HG03342 (cell line): Measurements from ENCODE around the gene RIN3.

Experiments used
- ATAC-seq: cut with Tn5 transposase; IDR thresholded peaks from one replicate; pipeline ENCODE4 v1.9.1; 2021; ENCODE audit warnings: mild to moderate bottlenecking, moderate library complexity; ENCODE audit not compliant: unreplicated experiment

RIN3 gene

GRCh38 chr14:92704821-92705220 lies 191.2 kb downstream of the RIN3 start:
- ATAC-seq: no peak

- no peak for ATAC-seq
These were observed 192.8 kb downstream of the RIN3 start for GRCh38 chr14:92706386-92706785.

GRCh38 chr14:92709340-92710000 lies 195.9 kb downstream of the RIN3 start:
- no peak for ATAC-seq

GRCh38 chr14:92710001-92710341 lies 196.4 kb downstream of the RIN3 start:
- ATAC-seq: no peak

GRCh38 chr14:92711976-92712653 lies 198.5 kb downstream of the RIN3 start:
- no peak for ATAC-seq

GRCh38 chr14:92712654-92713051 lies 199.1 kb downstream of the RIN3 start:
- ATAC-seq: no peak

- ATAC-seq: peak; percentile 63
These were observed 201.2 kb downstream of the RIN3 start for GRCh38 chr14:92714739-92715307.

GRCh38 chr14:92716131-92716530 lies 202.6 kb downstream of the RIN3 start:
- ATAC-seq: no peak

- no peak for ATAC-seq
These were observed 204.0 kb downstream of the RIN3 start for GRCh38 chr14:92717571-92718042.

GRCh38 chr14:92718664-92719063 lies 205.1 kb downstream of the RIN3 start:
- ATAC-seq: no peak

- ATAC-seq: no peak
These were observed 205.8 kb downstream of the RIN3 start for GRCh38 chr14:92719421-92719820.

GRCh38 chr14:92719890-92720323 lies 206.3 kb downstream of the RIN3 start:
- ATAC-seq: no peak

GRCh38 chr14:92724516-92725340 lies 211.1 kb downstream of the RIN3 start:
- ATAC-seq: no peak

- no peak for ATAC-seq
These were observed 212.8 kb downstream of the RIN3 start for GRCh38 chr14:92726135-92726932.

- ATAC-seq: no peak
These were observed 213.3 kb downstream of the RIN3 start for GRCh38 chr14:92726933-92727262.

- ATAC-seq: peak; percentile 50
These were observed 215.3 kb downstream of the RIN3 start for GRCh38 chr14:92728759-92729364.

GRCh38 chr14:92729634-92730358 lies 216.2 kb downstream of the RIN3 start:
- peak; percentile 75 for ATAC-seq

- ATAC-seq: no peak
These were observed 218.1 kb downstream of the RIN3 start for GRCh38 chr14:92731622-92732115.

- no peak for ATAC-seq
These were observed 219.4 kb downstream of the RIN3 start for GRCh38 chr14:92733007-92733406.
